GM23338 (cell line): ENCODE data around the gene B4GALT1. TPM values are rescaled to one million over a fixed set of nuclear protein-coding genes. Genes with fewer than 3 reads are reported as not detected.

Experiments used
- ATAC-seq: fragments of 200-7000 bp; cut with Tn5 transposase; 3 replicates; pipeline ENCODE4 v1.9.1; 2020
- DNase-seq: peaks from one replicate; pipeline ENCODE4 v3.0.0-alpha.2; 2015; ENCODE audit warnings: low spot score
- H2AFZ ChIP-seq: fragments of 200-600 bp; sonication (generic); 2 replicates; pipeline ENCODE4 v1.8.0; 2016; ENCODE audit warnings: antibody characterized with exemption, mild to moderate bottlenecking, moderate library complexity
- H3F3A ChIP-seq: fragments of 200-600 bp; sonication (generic); replicated peaks from 2 replicates; pipeline ENCODE4 v1.8.0; 2017; ENCODE audit warnings: antibody characterized with exemption, mixed run types, low read depth
- H3K27ac ChIP-seq: fragments of 200-600 bp; sonication (generic); 2 replicates; pipeline ENCODE4 v1.6.1; 2016; ENCODE audit warnings: low read depth
- H3K27me3 ChIP-seq: fragments of 200-600 bp; sonication (generic); 2 replicates; pipeline ENCODE4 v1.8.0; 2016; ENCODE audit warnings: mild to moderate bottlenecking, mixed run types, moderate library complexity; ENCODE audit not compliant: insufficient read depth
- H3K36me3 ChIP-seq: fragments of 200-600 bp; sonication (generic); 2 replicates; pipeline ENCODE4 v1.8.0; 2016; ENCODE audit warnings: mild to moderate bottlenecking; ENCODE audit not compliant: insufficient read depth
- H3K4me1 ChIP-seq: fragments of 200-600 bp; sonication (generic); 2 replicates; pipeline ENCODE4 v1.8.0; 2016; ENCODE audit warnings: mild to moderate bottlenecking, moderate library complexity; ENCODE audit not compliant: insufficient read depth
- H3K4me2 ChIP-seq: fragments of 200-600 bp; sonication (generic); 2 replicates; pipeline ENCODE4 v1.7.1; 2017; ENCODE audit warnings: mixed run types
- H3K4me3 ChIP-seq: fragments of 200-600 bp; sonication (generic); 2 replicates; pipeline ENCODE4 v1.6.1; 2016; ENCODE audit warnings: mixed run types
- H3K79me2 ChIP-seq: fragments of 200-600 bp; sonication (generic); replicated peaks from 2 replicates; pipeline ENCODE4 v1.8.0; 2017; ENCODE audit warnings: mild to moderate bottlenecking; ENCODE audit not compliant: insufficient read depth
- H3K9me2 ChIP-seq: fragments of 200-600 bp; sonication (generic); 2 replicates; pipeline ENCODE4 v1.8.0; 2017; ENCODE audit not compliant: insufficient read depth
- H4K20me1 ChIP-seq: fragments of 200-600 bp; sonication (generic); replicated peaks from 2 replicates; pipeline ENCODE4 v1.8.0; 2017; ENCODE audit warnings: mild to moderate bottlenecking; ENCODE audit not compliant: insufficient read depth
- H3K27ac Mint-ChIP-seq: 2 replicates; pipeline ENCODE4 v1.8.0; 2020; ENCODE audit warnings: inconsistent platforms, mild to moderate bottlenecking, moderate library complexity, mixed read lengths
- H3K27me3 Mint-ChIP-seq: 3 replicates; pipeline ENCODE4 v1.8.0; 2022; ENCODE audit warnings: low read depth, mild to moderate bottlenecking, moderate library complexity, mixed read lengths, inconsistent platforms; ENCODE audit not compliant: insufficient read depth, poor library complexity
- H3K36me3 Mint-ChIP-seq: 3 replicates; pipeline ENCODE4 v1.8.0; 2021; ENCODE audit warnings: low read depth, mild to moderate bottlenecking, inconsistent platforms, moderate library complexity, mixed read lengths
- H3K4me1 Mint-ChIP-seq: 3 replicates; pipeline ENCODE4 v1.8.0; 2020; ENCODE audit warnings: mild to moderate bottlenecking, inconsistent platforms, mixed read lengths
- H3K4me3 Mint-ChIP-seq: 3 replicates; pipeline ENCODE4 v1.8.0; 2021; ENCODE audit warnings: moderate library complexity, mild to moderate bottlenecking, inconsistent platforms, mixed read lengths
- H3K9me3 Mint-ChIP-seq: 3 replicates; pipeline ENCODE4 v1.8.0; 2020; ENCODE audit warnings: moderate library complexity, mild to moderate bottlenecking, inconsistent platforms, mixed read lengths
- CREB1 ChIP-seq: fragments of 250-450 bp; sonication (Bioruptor Pico); IDR thresholded peaks from 2 replicates; pipeline ENCODE4 v1.5.0; 2020; ENCODE audit warnings: low read depth, mild to moderate bottlenecking, moderate library complexity
- EZH2 ChIP-seq: fragments of 200-600 bp; sonication (generic); IDR thresholded peaks from one replicate; pipeline ENCODE4 v1.8.0; 2017; ENCODE audit warnings: antibody characterized with exemption, mild to moderate bottlenecking, low read depth; ENCODE audit not compliant: unreplicated experiment
- EZH2phosphoT487 ChIP-seq: fragments of 200-600 bp; sonication (generic); IDR thresholded peaks from one replicate; pipeline ENCODE4 v1.8.1; 2018; ENCODE audit warnings: antibody characterized with exemption; ENCODE audit not compliant: unreplicated experiment
- NANOG ChIP-seq: IDR thresholded peaks from 2 replicates; pipeline ENCODE4 v1.6.1; 2016; ENCODE audit warnings: antibody characterized with exemption, borderline replicate concordance
- POLR2AphosphoS5 ChIP-seq: IDR thresholded peaks from 2 replicates; pipeline ENCODE4 v1.6.1; 2016; ENCODE audit warnings: antibody characterized with exemption, low read depth
- STAT1 ChIP-seq: IDR thresholded peaks from one replicate; pipeline ENCODE4 v1.6.1; 2016; ENCODE audit warnings: antibody characterized with exemption; ENCODE audit not compliant: unreplicated experiment
- ZNF114 ChIP-seq: fragments of 250-450 bp; sonication (Bioruptor Pico); IDR thresholded peaks from 2 replicates; pipeline ENCODE4 v1.5.0; 2020; ENCODE audit warnings: mild to moderate bottlenecking, moderate library complexity
- ZNF331 ChIP-seq: fragments of 250-450 bp; sonication (Bioruptor Pico); IDR thresholded peaks from 2 replicates; pipeline ENCODE4 v1.5.0; 2020; ENCODE audit warnings: low read depth, mild to moderate bottlenecking, moderate library complexity
- polyA plus RNA-seq: library from polyadenylated mRNA; unstranded; fragments of >200 nt; fragmentation: Nextera tagmentation; extraction: Ambion mirVana; gene quantifications from 2 replicates; pipeline ENCODE4 v1.2.1, GENCODE V29; 2016
- total RNA-seq: library from RNA; depleted of rRNA; stranded (reverse); fragments of >200 nt; shearing (Covaris generic); gene quantifications from 2 replicates; pipeline ENCODE4 v1.2.3, GENCODE V29; 2014
- TF ChIP-seq, protein P1 (sequence below): IDR thresholded peaks from 2 replicates; pipeline ENCODE4 v1.6.1; 2016; ENCODE audit warnings: antibody characterized with exemption
- TF ChIP-seq, protein P2 (sequence below): IDR thresholded peaks from one replicate; pipeline ENCODE4 v1.6.1; 2018; ENCODE audit warnings: antibody characterized with exemption; ENCODE audit not compliant: unreplicated experiment

The B4GALT1 gene
- total and polyA plus RNA-seq, 2 experiments from 2014 or later = 6.3 to 15.8 TPM

DNA sequence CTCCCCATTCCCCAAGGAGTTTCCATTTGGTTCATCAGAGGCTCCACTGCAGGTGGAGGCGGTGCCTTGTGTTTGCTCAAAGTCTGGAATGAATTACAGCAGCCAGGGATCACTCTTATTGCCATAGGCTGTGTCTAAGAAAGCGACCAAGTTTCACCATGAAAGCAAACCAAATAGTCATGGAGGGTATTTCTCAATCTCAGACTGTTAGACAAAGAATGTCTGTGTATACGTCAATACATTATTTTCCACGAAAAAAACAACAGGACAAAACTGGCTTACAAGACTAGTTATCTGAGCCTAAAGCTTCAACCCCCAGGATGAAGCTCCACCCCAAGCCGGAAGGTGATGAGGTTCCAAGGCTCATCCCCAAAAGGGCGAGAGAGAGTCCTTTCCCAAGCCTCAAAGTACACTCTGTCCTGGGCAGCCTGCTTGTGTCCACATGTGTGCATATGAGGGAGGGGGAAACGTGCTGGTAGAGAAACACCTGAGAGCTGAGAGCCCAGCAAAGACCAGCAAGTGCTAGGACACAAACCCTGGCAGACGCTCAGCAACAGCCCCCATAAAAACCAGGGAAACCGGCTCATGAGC is 4.3 kb downstream of the B4GALT1 start:
- DNase-seq (no peak), ATAC-seq (no peak)
- no peak for TF ChIP-seq POLR2AphosphoS5
- TF ChIP-seq CREB1 (CRISPR knock-in tag) = no peak
- no peak overlapping the region; the same call in 2 of the 3 replicates for H3K4me3 Mint-ChIP-seq
- H3K9me3 Mint-ChIP-seq = no peaks in the 10 kb centered on the region
- no peak overlapping the region for H3K27ac Mint-ChIP-seq
- H3K36me3 Mint-ChIP-seq = no peaks in the 10 kb centered on the region
- Histone ChIP-seq H3K79me2 (peaks cover 40% of the 10 kb centered on the region), H2AFZ (no peak overlapping the region), H4K20me1 (peaks cover 5% of the 10 kb centered on the region), H3K4me1 (peaks cover 46% of the 10 kb centered on the region), H3K36me3 (no peaks in the 10 kb centered on the region), H3K27me3 (peaks cover 5% of the 10 kb centered on the region; the same call in 1 of the 2 replicates), H3K4me2 (no peak overlapping the region), H3K4me3 (no peak overlapping the region), H3F3A (peaks cover 5% of the 10 kb centered on the region), H3K27ac (no peak overlapping the region), H3K9me2 (no peaks in the 10 kb centered on the region)
- H3K27me3 Mint-ChIP-seq = peaks cover 18% of the 10 kb centered on the region
- H3K4me1 Mint-ChIP-seq = peaks cover 57% of the 10 kb centered on the region

DNA sequence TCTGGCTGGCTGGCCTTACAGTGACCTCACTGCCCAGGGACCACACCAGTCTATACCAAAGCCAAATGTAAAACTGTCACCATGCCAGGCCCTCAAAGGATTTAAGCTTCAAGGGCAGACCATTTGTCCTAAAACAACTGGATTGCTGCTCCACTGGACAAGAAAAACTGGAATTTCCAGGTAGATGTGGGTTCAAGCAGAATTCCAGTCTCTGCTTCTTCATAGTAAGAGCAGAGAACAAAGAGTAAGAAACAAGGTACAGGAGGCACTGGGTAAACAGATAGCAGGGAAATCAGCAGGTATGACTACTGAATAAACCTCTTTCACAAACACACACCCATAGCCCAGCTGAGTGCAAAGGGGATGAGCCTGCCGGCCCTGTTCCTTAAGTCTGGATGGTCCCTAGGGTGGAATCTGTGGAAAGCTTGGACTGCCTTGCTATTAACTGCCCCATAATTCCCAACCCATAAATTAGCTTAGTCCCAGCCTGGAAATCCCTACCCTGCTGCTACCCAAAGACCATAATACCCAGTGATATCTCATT is 5.5 kb downstream of the B4GALT1 start:
- Histone ChIP-seq H3K27ac (no peak overlapping the region), H3K9me2 (no peaks in the 10 kb centered on the region), H3F3A (peaks cover 4% of the 10 kb centered on the region; the same call in 1 of the 2 replicates), H3K4me3 (no peak overlapping the region), H3K79me2 (peaks cover 45% of the 10 kb centered on the region), H4K20me1 (peaks cover 5% of the 10 kb centered on the region), H3K4me1 (peaks cover 48% of the 10 kb centered on the region), H2AFZ (no peak overlapping the region), H3K36me3 (no peaks in the 10 kb centered on the region), H3K27me3 (peaks cover 5% of the 10 kb centered on the region; the same call in 1 of the 2 replicates), H3K4me2 (no peak overlapping the region)
- H3K9me3 Mint-ChIP-seq = no peaks in the 10 kb centered on the region
- no peaks in the 10 kb centered on the region for H3K36me3 Mint-ChIP-seq
- peaks cover 14% of the 10 kb centered on the region for H3K27me3 Mint-ChIP-seq
- no peak overlapping the region for H3K4me3 Mint-ChIP-seq
- no peak overlapping the region for H3K27ac Mint-ChIP-seq
- peaks cover 58% of the 10 kb centered on the region for H3K4me1 Mint-ChIP-seq
- ATAC-seq (no peak), DNase-seq (no peak)
- TF ChIP-seq, protein P1, sequence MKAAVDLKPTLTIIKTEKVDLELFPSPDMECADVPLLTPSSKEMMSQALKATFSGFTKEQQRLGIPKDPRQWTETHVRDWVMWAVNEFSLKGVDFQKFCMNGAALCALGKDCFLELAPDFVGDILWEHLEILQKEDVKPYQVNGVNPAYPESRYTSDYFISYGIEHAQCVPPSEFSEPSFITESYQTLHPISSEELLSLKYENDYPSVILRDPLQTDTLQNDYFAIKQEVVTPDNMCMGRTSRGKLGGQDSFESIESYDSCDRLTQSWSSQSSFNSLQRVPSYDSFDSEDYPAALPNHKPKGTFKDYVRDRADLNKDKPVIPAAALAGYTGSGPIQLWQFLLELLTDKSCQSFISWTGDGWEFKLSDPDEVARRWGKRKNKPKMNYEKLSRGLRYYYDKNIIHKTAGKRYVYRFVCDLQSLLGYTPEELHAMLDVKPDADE = no peak
- TF ChIP-seq ZNF331 (CRISPR knock-in tag) (no peak), POLR2AphosphoS5 (no peak), NANOG (no peak), CREB1 (CRISPR knock-in tag) (no peak), STAT1 (no peak), EZH2phosphoT487 (no peak), ZNF114 (CRISPR knock-in tag) (no peak), EZH2 (no peak)
- TF ChIP-seq, protein P2, sequence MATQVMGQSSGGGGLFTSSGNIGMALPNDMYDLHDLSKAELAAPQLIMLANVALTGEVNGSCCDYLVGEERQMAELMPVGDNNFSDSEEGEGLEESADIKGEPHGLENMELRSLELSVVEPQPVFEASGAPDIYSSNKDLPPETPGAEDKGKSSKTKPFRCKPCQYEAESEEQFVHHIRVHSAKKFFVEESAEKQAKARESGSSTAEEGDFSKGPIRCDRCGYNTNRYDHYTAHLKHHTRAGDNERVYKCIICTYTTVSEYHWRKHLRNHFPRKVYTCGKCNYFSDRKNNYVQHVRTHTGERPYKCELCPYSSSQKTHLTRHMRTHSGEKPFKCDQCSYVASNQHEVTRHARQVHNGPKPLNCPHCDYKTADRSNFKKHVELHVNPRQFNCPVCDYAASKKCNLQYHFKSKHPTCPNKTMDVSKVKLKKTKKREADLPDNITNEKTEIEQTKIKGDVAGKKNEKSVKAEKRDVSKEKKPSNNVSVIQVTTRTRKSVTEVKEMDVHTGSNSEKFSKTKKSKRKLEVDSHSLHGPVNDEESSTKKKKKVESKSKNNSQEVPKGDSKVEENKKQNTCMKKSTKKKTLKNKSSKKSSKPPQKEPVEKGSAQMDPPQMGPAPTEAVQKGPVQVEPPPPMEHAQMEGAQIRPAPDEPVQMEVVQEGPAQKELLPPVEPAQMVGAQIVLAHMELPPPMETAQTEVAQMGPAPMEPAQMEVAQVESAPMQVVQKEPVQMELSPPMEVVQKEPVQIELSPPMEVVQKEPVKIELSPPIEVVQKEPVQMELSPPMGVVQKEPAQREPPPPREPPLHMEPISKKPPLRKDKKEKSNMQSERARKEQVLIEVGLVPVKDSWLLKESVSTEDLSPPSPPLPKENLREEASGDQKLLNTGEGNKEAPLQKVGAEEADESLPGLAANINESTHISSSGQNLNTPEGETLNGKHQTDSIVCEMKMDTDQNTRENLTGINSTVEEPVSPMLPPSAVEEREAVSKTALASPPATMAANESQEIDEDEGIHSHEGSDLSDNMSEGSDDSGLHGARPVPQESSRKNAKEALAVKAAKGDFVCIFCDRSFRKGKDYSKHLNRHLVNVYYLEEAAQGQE = no peak
